ENCODE measurements around the gene SLC49A3. TPM values are rescaled to one million over a fixed set of nuclear protein-coding genes. Genes with fewer than 3 reads are reported as not detected.

Gene SLC49A3
- total RNA-seq, 1 experiment from 2014 or later, result 6.9 TPM

- peaks cover 0 to 2% (median 0%) of the 10 kb centered on the region in 3 experiments; a peak in 4 of 7 replicates for H3K36me3 Mint-ChIP-seq (ENCODE audit: insufficient read depth in 1 of 3, low read depth in 3 of 3)
- no peak overlapping the region for H2AFZ ChIP-seq (ENCODE audit: low read length)
- H3K27ac ChIP-seq (ENCODE audit: insufficient read length, low read depth, low read length), result no peak overlapping the region
- H4K5ac ChIP-seq (ENCODE audit: insufficient read length, low read depth, low read length), result no peak overlapping the region
- no peaks in the 10 kb centered on the region for H3K9me3 ChIP-seq (ENCODE audit: control insufficient read depth, low read depth, low read length)
- no peaks in the 10 kb centered on the region for H3K79me2 ChIP-seq (ENCODE audit: insufficient read depth, low read length)
- TF ChIP-seq CTCF (conservative IDR thresholded peaks at IDR 0.05), result no peak
- no peak overlapping the region for H2BK20ac ChIP-seq (ENCODE audit: low read depth, low read length, poor library complexity, severe bottlenecking)
- no peak overlapping the region for H4K8ac ChIP-seq (replicated peaks; ENCODE audit: insufficient read length, low read depth, low read length)
- no peak overlapping the region for H2BK15ac ChIP-seq (ENCODE audit: low read depth, low read length)
- peaks cover 0 to 3% of the 10 kb centered on the region in 2 experiments; a peak in 1 of 4 replicates for H3K4me1 Mint-ChIP-seq
- H3K4ac ChIP-seq (ENCODE audit: low read depth, low read length), result no peak overlapping the region
- H3K9me3 Mint-ChIP-seq, result no peaks in the 10 kb centered on the region
- no peak overlapping the region for H2BK5ac ChIP-seq (ENCODE audit: insufficient read length, low read length)
- no peak overlapping the region for H2AK5ac ChIP-seq (ENCODE audit: insufficient read length, low read length)
- H3K27me3 ChIP-seq (ENCODE audit: insufficient read depth, low read length), result no peaks in the 10 kb centered on the region
- peak overlapping the region; percentile 78 for H3K4me2 ChIP-seq (ENCODE audit: insufficient read depth, insufficient read length, low read length)
- H3T11ph ChIP-seq (ENCODE audit: low read length), result no peak overlapping the region
- H3K56ac ChIP-seq (ENCODE audit: insufficient read length, low read depth, low read length), result no peak overlapping the region
- peak; percentile 24 for DNase-seq
- H3K4me3 Mint-ChIP-seq, result peak overlapping the region; percentile 71 to 80; a peak in 4 of 5 replicates
- H3K23me2 ChIP-seq (ENCODE audit: insufficient read length, low read depth, low read length, poor library complexity, severe bottlenecking), result peaks cover 2% of the 10 kb centered on the region
- no peaks in the 10 kb centered on the region for H3K4me1 ChIP-seq (ENCODE audit: insufficient read depth, low read length)
- H3K79me1 ChIP-seq (ENCODE audit: insufficient read depth, low read depth, low read length, poor library complexity, severe bottlenecking), result no peaks in the 10 kb centered on the region
- no peak overlapping the region for H3K27ac Mint-ChIP-seq
- WGBS (ENCODE audit: extremely low coverage, insufficient read length, low lambda C conversion rate), result no CpG with 5 or more reads among the region's 24 CpGs
- H3K9ac ChIP-seq (ENCODE audit: extremely low read depth, insufficient read length, low read length), result no peak overlapping the region
- no peak overlapping the region for H2BK12ac ChIP-seq (ENCODE audit: insufficient read length, low read depth, low read length)
- no peak overlapping the region for H2BK120ac ChIP-seq (ENCODE audit: low read depth, low read length, poor library complexity, severe bottlenecking)
- no peak overlapping the region for H3K23ac ChIP-seq (ENCODE audit: insufficient read length, low read depth, low read length)
- H4K20me1 ChIP-seq (ENCODE audit: control insufficient read depth, insufficient read depth, insufficient read length), result no peaks in the 10 kb centered on the region
- no peak overlapping the region for H3K14ac ChIP-seq (ENCODE audit: insufficient read depth, low read length)
- peaks cover 2% of the 10 kb centered on the region; the same call in 1 of the 2 replicates for H3K27me3 Mint-ChIP-seq (ENCODE audit: low read depth)
- H3K18ac ChIP-seq (ENCODE audit: insufficient read length, low read depth, low read length), result no peak overlapping the region
- H4K91ac ChIP-seq (ENCODE audit: insufficient read length, low read depth, low read length), result no peak overlapping the region
Observed at GRCh38 chr4:664713-665231, 24.2 kb downstream of the SLC49A3 start.
